HG02973 (cell line): ENCODE data around the gene DPAGT1.
"Not testable (repeated sequence)": the region's sequence is repeated elsewhere in the genome, so short reads cannot be mapped to it uniquely, and the experiment has no call there.

Source experiments
- ATAC-seq: cut with Tn5 transposase; IDR thresholded peaks from one replicate; pipeline ENCODE4 v1.9.1; 2021; ENCODE audit warnings: moderate library complexity; ENCODE audit not compliant: unreplicated experiment

The DPAGT1 gene

GRCh38 chr11:119101759-119102423 lies at the start of gene DPAGT1:
DPAGT1 (minus strand) TSS chr11:119101853; CDS start chr11:119101655, 198 bp downstream.
- peak; percentile 63 for ATAC-seq

DNA sequence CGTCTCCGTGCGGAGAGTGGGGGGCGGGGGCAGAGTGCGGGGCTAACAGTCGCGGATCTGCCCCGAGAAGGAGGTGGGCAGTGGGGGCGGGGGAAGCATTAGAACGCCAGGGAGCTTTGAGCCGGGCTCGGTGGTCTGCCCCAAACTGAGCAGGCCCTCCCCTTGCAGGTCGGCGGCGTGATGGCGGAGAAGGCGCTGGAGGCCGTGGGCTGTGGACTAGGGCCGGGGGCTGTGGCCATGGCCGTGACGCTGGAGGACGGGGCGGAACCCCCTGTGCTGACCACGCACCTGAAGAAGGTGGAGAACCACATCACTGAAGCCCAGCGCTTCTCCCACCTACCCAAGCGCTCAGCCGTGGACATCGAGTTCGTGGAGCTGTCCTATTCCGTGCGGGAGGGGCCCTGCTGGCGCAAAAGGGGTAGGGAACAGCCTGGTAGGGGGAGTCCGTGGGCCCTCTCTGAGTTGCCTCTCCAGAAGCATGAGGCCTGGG lies 48.2 kb upstream of the DPAGT1 start:
- no peak for ATAC-seq

DNA sequence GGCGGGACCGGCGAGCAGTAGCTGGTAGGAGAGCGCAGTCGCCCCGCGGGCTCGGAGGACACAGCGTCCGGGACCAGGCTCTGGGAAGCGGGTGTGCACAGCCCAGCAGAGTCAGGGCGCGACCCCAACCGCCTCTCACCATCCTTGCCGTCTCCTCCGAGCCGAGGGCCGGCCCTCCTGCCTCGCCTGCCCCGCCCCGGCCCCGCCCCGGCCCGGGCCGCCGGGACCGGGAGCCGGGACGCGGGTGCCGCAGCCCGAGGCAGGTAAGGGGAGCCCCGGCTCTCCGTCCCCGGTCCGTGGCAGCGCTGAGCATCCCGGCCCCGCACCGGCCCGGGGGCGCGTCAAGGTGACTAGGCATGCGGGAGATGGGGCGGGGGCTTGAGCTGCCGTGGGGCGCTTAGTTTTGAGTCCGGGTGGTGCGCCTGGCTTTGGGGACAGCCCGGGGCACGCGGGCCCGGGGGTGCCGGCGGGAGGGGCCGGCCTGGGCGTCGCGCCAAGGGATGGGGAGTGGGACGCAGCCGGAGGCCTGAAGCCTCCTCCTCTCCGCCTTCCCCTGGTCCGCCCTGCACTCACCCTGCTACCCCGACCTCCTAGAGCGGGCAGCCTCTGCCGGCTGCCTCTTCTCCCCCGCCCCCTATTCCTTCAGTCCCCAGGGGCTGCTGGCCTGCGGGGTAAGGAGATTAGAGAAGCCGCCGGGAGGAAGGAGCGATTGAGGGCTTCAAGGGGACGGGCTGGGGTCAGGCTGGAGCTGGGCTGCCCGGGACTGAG lies 47.5 kb upstream of the DPAGT1 start, which contains the start of gene ABCG4:
ABCG4 (plus strand) TSS at position 35 of the 768 bp plus-strand sequence. CDS start 914 bp downstream, outside the sequence.
- no peak for ATAC-seq

GRCh38 chr11:119148720-119149017 lies 47.0 kb upstream of the DPAGT1 start:
- no peak for ATAC-seq

DNA sequence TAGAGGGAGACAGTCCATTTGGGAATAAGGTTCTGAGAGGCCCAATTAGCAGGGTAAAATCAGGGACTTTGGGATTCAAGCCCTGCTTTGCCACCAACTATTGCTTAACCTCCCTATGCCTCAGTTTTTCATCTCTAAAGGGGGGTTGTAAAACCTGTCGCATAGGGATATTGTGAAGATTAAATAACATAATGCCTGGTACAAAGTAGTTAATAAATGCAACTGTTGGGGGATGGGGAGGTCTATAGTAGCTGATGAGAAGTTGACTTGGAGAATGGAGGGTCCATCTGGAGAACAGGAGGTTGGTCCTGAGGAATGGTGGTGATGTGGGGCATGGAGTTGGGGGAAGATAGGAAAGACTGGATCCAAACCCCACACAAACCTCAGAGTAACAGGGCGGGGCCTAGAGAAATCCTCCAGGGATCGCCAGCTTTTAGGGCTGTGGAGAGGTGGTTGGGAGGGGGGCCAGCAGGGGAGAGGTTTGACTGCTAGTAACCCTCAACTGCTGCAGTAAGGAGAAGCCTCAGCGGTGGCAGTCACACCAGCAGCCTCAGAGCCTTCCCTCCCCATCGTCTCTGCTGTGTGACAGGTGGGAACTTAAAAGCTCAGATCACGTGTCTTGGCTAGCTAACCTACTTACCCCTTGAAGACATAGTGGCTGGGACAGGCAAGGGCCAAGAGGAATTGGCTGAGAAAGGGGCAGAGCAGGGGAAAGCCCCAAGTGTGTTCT lies 46.1 kb upstream of the DPAGT1 start:
- no peak for ATAC-seq

- ATAC-seq = no peak
These were observed 43.9 kb upstream of the DPAGT1 start for GRCh38 chr11:119145551-119145950.

DNA sequence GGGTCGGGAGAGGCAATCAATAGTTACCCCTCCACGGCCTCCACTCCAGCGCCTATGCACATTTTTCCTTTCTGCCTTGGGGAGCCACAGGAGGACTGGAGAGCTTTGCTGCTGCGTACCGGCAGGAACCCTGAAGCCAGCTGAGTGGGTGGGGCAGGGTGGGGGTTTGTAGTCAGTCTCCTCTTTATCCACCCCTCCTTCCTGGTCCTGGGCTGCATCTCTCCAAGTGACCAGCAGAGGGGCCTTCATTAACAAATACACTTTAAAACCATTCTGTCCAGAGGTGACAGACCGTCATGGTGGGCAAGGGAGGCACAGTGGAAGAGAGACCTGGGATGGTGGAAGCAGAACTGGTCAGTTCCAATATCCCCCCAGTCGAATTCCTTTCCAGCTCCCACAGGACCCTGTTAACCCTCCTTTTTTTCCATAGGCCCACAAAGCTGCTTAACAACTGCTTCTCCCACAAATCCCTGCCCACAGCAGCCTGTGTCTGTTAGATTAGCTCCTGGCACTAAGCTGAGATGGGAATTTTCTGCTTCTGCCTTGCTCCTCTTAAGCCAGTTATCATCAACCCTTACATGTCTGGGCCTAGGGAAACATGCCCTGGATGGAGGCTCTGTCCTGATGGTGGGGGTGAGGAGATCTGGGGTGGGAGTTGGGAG lies 43.3 kb upstream of the DPAGT1 start:
- no peak for ATAC-seq

DNA sequence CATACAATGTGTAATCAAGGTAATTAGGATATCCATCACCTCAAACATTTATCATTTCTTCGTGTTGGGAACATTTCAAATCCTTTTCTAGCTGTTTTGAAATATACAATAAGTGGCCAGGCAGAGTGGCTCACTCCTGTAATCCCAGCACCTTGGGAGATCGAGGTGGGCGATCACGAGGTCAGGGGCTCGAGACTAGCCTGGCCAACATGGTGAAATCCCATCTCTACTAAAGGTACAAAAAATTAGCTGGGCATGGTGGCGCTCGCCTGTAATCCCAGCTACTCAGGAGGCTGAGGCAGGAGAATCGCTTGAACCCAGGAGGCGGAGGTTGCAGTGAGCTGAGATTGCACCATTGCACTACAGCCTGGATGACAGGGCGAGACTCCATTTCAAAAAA lies 37.6 kb upstream of the DPAGT1 start:
- ATAC-seq = not testable (repeated sequence)

- ATAC-seq = no peak
These were observed 32.8 kb upstream of the DPAGT1 start for GRCh38 chr11:119134389-119134978.

- no peak for ATAC-seq
These were observed 29.0 kb upstream of the DPAGT1 start for GRCh38 chr11:119130662-119131061.

- no peak for ATAC-seq
These were observed 25.1 kb upstream of the DPAGT1 start for GRCh38 chr11:119126675-119127268.

- no peak for ATAC-seq
These were observed 24.2 kb upstream of the DPAGT1 start for GRCh38 chr11:119125821-119126220.

GRCh38 chr11:119121811-119122124 lies 20.1 kb upstream of the DPAGT1 start:
- no peak for ATAC-seq

GRCh38 chr11:119121008-119121810 lies 19.6 kb upstream of the DPAGT1 start, which contains the start of gene HINFP:
HINFP (plus strand) TSS chr11:119121580; CDS start chr11:119126945, 5,365 bp downstream.
- ATAC-seq = peak; percentile 95

DNA sequence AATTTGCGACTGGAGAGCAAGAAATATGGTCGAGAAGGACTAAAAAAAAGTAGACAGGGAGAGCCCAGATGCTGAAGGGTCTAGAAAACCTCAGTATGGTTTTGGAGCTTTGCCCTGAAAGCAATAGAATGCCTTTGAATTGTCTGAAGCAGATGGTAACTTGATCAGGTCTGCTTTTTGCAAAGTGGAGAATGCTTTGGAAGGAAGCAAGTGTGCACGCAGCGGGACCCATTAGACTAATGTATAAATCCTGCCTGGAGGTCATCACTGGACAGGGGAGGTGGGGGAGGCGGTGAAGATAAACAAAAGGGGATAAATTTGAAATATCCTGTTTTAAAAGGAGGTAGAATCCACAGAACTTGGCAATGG lies 19.0 kb upstream of the DPAGT1 start:
- no peak for ATAC-seq

GRCh38 chr11:119118946-119119345 lies 17.3 kb upstream of the DPAGT1 start:
- no peak for ATAC-seq

DNA sequence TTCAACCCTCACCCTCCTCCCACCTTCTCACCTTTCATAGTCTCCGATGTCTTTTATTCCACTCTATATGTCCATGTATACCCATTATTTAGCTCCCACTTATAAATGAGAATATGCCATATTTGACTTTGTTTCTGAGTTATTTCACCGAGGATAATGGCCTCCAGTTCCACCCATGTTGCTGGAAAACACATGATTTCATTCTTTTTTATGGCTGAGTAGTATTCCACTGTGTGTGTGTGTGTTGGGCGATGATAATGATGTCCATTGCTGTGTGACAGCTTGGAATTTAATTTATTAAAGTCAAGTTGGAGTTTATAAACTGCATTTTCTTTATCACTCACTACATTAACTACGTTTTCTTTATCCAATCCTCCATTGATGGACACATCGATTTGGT lies 16.6 kb upstream of the DPAGT1 start:
- no peak for ATAC-seq

- ATAC-seq = no peak
These were observed 15.5 kb upstream of the DPAGT1 start for GRCh38 chr11:119117004-119117706.

DNA sequence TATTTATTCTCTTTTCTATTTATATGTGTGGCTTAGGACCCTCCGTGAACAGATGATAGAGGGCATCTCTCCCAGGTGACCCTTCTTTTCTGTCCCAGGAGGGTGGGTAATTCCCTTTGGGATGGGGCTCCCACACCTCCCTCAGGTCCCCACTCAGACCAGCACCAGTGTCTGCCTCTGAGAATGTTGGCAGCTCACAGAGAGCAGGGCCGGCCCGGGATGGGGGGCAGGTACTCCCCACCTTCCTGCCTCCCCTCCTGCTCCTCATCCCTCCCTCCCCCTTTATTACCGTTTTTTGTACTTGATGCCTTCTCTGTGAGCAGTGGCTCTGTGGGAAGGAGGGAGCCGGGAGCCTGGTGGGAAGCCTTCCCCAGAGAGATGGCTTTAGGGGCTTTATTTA lies 14.9 kb upstream of the DPAGT1 start:
- ATAC-seq = no peak
